PFSK-1 (cell line): ENCODE data around the gene PYURF.
A peak's percentile ranks its signal among the peaks of the same experiment; 100 is the strongest.

Experiments
- FOXP2 ChIP-seq: optimal IDR thresholded peaks from 2 replicates; pipeline ENCODE3; 2011; ENCODE audit warnings: borderline replicate concordance, control low read depth, inconsistent platforms; ENCODE audit not compliant: insufficient read depth; ENCODE audit errors: extremely low read length, extremely low read depth
- POLR2AphosphoS5 ChIP-seq: IDR thresholded peaks from 2 replicates; pipeline ENCODE4 v1.6.1; 2012; ENCODE audit warnings: low read depth, mild to moderate bottlenecking, control low read depth, low read length, moderate library complexity
- SIN3A ChIP-seq: IDR thresholded peaks from 2 replicates; pipeline ENCODE4 v1.6.1; 2012; ENCODE audit warnings: mild to moderate bottlenecking, low read length, moderate library complexity, borderline replicate concordance; ENCODE audit not compliant: insufficient read depth
- TAF1 ChIP-seq: IDR thresholded peaks from 2 replicates; pipeline ENCODE4 v1.6.1; 2012; ENCODE audit warnings: low read length, control low read depth, borderline replicate concordance; ENCODE audit not compliant: insufficient read depth
- TF ChIP-seq, protein P1 (sequence below), 2 experiments: IDR thresholded peaks; 2 replicates each; pipeline versions ENCODE4 v1.6.1 to v1.8.0; 2011 to 2012; ENCODE audit warnings: low read depth in 2 of 2, low read length in 2 of 2, control low read depth in 1 of 2, inconsistent platforms in 1 of 2, mild to moderate bottlenecking in 1 of 2, moderate library complexity in 1 of 2; ENCODE audit not compliant: insufficient read depth in 1 of 2

Gene PYURF

DNA sequence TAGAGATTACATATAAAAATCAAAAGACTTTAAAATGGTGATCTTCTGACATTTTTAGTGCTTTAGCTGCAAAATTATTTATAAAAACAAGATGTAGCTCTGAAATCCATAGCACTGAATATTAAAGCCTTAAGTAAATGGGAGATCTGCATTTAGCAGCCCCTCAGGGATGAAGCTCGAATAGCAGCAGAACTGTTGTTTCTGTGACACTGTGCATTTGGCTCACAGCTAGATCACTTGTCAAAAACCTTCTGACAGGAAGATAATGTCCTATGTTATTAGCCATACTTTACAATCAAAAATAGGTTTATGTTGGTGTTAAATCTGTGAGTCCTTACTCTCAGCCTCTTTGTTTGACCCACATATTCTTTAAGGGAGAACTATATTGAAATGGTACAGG lies 14.1 kb upstream of the PYURF start:
- TF ChIP-seq FOXP2 = no peak
- TF ChIP-seq, protein P1, sequence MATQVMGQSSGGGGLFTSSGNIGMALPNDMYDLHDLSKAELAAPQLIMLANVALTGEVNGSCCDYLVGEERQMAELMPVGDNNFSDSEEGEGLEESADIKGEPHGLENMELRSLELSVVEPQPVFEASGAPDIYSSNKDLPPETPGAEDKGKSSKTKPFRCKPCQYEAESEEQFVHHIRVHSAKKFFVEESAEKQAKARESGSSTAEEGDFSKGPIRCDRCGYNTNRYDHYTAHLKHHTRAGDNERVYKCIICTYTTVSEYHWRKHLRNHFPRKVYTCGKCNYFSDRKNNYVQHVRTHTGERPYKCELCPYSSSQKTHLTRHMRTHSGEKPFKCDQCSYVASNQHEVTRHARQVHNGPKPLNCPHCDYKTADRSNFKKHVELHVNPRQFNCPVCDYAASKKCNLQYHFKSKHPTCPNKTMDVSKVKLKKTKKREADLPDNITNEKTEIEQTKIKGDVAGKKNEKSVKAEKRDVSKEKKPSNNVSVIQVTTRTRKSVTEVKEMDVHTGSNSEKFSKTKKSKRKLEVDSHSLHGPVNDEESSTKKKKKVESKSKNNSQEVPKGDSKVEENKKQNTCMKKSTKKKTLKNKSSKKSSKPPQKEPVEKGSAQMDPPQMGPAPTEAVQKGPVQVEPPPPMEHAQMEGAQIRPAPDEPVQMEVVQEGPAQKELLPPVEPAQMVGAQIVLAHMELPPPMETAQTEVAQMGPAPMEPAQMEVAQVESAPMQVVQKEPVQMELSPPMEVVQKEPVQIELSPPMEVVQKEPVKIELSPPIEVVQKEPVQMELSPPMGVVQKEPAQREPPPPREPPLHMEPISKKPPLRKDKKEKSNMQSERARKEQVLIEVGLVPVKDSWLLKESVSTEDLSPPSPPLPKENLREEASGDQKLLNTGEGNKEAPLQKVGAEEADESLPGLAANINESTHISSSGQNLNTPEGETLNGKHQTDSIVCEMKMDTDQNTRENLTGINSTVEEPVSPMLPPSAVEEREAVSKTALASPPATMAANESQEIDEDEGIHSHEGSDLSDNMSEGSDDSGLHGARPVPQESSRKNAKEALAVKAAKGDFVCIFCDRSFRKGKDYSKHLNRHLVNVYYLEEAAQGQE (IDR thresholded peaks at IDR 0.05; ENCODE audit: insufficient read depth in 1 of 2, low read depth in 2 of 2, low read length in 2 of 2) = no peak
- TF ChIP-seq POLR2AphosphoS5 = no peak
- TF ChIP-seq TAF1 = no peak
- no peak for TF ChIP-seq SIN3A

DNA sequence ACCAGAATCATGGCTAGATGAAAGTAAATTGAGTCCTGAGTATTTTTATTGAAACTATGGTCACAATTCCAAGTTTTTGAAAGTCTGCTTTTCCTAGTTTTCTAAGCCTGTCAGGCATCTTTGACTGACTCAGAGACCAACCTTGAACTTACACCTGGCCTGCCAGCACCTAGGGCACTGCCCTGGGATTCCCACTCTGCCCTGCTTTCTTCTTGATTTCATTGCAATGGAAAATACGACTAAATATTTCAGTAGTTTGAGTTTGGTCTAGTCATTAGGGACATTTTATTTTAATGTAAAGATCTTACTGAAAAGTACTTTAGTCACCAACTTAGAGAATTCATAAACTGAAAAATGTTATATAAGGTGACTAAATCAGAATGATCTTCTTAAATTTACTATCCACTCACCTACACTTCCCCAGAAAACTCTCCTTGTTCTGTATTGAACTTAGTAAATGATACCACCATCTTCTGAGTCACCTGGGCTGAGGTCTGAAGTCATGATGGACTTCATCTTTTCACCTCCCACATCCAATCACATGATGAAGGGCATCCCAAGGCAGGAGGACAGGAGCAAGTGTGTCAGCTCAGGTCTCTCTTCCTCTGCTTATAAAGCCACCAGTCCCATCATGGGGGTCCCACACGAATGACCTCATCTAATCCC lies 11.6 kb upstream of the PYURF start:
- TF ChIP-seq POLR2AphosphoS5 (no peak), TAF1 (no peak), SIN3A (no peak), FOXP2 (no peak)
- TF ChIP-seq, protein P1 (IDR thresholded peaks at IDR 0.05; ENCODE audit: insufficient read depth in 1 of 2, low read depth in 2 of 2, low read length in 2 of 2) = no peak

DNA sequence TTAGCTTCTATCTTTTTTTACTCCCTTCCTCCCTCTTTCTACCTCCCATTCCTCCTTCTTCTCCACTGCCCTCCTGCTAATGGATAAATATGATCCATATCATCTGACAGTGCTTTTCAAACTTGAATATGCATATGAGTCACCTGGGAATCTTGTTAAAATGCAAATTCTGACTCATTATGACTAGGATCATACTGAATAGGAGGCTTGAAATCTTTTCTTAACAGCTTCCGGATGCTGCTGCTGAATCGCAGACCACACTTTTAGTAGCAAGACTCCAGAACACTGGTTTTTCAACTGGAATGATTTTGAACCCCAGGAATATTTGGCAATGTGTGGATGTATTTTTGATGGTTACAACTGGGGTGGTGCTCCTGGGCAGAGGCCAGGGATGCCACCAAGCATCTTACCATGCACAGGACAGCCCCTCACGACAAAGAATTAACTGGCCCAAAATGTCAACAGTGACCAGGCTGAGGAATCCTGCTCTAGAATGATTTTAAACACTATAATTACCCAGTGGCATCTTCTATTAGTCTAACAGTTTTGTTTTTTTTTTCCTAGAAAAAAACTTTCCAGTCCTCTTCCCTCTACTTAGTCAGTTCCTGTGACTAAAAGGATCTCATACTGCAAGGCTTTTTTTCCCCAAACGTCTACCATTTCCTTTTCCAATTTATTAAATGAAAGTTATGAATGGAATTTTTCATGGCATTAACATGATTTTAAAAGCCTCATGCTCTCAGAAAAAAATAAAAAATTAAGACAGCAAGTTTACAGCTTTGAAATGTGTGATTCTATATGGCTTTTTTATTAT lies 10.6 kb upstream of the PYURF start:
- TF ChIP-seq FOXP2 (no peak), TAF1 (peak; percentile 37; the same call in 1 of the 2 replicates)

DNA sequence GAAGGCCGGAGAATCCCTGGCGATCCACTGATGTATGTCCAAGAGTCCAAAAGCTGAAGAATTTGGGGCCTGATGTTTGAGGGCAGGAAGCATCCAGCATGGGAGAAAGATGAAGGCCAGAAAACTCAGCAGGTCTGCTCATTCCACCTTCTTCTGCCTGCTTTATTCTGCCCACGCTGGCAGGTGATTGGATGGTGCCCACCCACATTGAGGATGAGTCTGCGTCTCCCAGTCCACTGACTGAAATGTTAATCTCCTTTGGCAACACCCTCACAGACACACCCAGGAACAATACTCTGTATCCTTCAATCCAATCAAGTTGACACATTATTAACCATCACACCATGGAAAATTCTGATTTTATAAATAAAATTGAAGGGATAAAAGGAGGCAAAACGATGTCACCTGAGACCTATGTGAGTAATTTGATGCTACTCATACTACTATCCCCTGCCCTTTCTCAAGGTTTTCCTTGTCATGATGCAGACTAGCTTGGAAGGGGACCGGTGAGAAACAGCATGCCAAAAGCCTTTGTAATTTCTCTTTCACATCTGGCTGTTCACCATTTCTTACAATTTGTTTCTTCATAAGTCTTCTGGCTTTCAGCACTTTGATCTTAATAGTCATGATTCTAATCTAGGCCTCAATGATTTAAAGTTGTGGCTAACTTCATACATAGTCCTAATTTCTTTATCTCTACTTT lies 9.7 kb upstream of the PYURF start:
- TF ChIP-seq FOXP2 (no peak), POLR2AphosphoS5 (no peak), TAF1 (no peak), SIN3A (no peak)
- TF ChIP-seq, protein P1 (IDR thresholded peaks at IDR 0.05; ENCODE audit: insufficient read depth in 1 of 2, low read depth in 2 of 2, low read length in 2 of 2) = no peak

DNA sequence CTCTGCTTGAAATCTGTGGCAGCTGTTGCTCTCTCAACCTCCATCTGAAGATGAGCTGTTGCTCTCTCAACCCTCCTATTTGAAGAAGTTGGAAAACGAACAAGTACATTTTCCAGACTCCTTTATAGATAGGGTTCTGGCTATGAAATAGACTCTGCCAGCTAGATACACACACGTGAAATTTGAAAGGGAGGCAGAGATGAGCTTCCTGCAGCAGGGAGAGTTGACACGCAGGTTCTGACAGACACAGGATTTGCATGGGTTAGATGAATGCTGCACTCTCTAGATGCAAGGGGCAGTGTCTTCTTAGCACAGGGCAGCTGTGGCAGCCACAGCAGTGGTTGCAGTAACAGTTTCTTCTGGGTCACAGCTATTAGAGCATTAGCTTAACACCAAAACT lies 8.0 kb upstream of the PYURF start:
- no peak for TF ChIP-seq SIN3A
- TF ChIP-seq, protein P1 (IDR thresholded peaks at IDR 0.05; ENCODE audit: insufficient read depth in 1 of 2, low read depth in 2 of 2, low read length in 2 of 2) = no peak
